Measurements from ENCODE around the gene KCTD11.

The KCTD11 gene

DNA sequence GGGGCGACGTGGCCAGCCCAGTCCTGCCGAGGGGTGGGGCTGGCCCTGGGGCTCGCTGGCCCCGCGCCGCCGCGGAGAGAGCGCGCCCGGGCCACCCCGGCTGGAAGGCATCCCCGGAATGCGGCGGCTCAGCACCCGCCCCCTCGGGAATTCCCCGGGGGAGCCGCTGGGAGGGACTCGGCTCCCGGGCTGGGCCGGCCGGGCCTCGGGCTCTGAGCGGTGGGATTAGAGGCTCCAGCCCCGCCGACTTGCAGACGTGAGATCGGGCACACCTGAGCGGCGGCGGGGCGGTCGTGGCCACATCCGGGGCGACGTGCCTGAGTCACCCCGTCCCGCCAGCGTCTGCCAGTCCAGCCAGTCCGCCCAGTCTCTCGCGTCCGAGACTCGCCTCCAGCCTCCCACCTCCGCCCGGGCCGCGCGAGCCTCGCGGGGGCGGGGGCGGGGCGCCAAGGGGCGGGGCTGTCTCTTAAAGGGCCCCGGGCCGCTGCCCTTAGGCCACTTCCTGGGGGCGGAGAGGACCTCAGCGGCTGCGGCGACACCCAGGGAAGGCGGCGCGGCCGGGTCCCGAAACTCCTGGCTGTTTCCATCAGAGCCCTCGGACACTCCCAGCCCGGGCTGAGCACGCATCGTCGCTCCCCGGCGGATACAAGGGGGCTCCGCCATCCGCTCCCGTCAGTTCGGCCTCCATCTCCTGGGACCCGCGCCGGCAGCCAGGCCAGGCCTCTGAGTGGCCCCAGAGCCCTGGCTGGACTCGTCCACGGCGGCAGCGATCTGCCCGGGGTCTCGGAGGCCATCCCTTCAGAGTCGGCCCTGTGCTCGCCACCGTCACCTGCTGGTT is at the start of gene KCTD11:
Gene KCTD11, plus strand, starts transcription at position 498 of the 838 bp plus-strand sequence.
- peak; percentile 48 to 70 for DNase-seq (ENCODE audit: low read depth in 1 of 2, low spot score in 1 of 2)

DNA sequence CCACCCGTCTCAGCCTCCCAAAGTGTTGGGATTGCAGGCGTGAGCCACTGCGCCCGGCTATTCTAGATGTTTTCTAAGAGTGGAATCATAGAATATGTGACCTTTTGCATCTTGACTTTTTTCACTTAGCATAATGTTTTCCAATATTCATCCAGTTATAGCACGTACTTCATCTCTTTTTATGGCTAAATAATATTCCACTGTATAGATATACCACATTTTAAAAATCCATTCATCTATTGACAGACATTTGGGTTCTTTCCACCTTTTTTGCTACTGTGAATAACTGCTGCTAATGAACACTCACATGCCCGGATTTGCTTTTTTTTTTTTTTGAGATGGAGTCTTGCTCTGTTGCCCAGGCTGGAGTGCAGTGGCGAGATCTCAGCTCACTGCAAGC is 47.8 kb upstream of the KCTD11 start:
- no peak for DNase-seq (ENCODE audit: low read depth in 1 of 2, low spot score in 1 of 2)

DNA sequence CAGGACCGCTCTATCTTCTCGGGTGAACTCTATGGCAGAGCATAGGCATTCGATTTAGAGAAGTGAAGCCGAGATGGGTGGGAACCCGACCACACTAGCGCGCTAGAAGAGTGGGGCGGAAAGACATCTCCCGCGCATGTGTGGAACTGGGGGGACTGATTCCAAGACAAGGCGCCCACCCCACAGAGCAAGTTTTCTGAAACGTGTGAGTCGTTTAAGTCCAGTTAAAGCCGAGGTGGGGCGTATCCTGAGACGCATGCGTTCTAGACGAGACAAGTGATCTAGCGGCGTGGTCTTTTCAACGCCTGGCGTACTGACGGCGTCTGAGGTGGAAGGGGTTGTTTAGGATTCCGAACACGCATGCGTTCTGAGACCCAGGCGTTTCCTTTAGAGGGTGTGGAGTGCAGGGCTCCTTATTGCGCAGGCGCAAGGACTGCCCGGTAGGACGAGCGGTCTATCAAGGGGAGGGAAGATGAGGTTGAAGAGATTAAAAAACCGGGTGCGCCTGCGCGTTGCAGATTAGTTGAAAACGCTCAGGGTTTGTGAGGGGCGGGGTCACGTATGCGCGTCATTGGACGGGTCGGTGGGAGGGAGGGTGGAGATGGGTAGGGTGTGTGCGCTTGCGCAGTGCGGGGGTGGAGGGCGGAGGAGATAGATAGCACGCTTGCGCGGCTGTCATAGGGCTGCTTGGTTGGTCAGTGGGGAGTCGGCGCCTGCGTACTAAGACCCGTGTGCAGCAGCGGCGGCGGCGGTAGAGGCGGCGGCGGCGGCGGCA is 44.9 kb upstream of the KCTD11 start, which contains the start of gene EIF5A:
Gene EIF5A, plus strand, starts transcription at position 718 of the 775 bp plus-strand sequence. CDS start 2,008 bp downstream, outside the sequence.
- DNase-seq (ENCODE audit: low read depth in 1 of 2, low spot score in 1 of 2) = peak; percentile 100

DNA sequence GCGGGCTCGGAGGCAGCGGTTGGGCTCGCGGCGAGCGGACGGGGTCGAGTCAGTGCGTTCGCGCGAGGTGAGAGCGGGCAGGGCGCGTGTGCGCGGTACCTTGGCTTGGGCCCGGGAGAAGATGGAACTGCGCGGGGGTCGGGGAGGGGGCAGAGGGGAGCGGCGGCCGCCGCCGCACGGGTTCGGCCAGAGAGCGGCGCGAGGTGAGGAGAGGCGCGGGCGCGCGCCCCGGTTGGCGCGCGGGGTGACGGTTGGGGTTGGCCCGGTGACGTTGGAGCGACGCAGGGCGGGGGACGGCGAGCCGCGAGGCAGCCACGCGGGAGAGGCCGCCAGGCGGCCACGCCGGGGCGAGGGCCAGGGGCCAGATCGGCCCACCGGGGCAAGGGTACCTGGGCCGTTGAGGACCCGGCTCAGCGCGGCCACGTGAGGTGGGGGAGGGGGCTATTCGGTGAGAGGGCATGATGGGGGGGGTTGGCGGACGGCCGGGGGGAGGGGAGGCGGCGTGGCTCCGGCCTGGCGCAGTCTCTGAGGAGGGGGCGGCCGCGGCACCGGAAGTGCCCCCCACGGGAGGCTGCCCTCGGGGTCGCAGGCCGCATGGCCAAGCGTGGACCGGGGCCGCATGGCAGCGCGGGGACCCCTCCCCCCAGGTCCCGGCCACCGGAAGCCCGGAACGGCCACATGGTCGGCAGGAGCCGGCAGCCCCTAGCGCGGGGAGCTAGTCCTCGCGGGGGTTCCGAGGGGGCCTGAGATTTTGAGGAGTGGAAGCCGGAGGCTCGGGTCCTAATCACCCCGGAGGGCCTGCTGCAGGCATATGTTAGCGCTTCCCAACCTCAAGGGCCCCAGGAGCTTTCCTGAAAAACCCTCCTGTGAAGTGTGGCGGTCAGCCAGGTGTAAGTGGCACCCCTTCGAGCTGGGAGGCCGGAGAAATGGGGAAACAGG is 44.0 kb upstream of the KCTD11 start:
- peak in 1 of 2 donors; percentile 43 for DNase-seq (ENCODE audit: low read depth in 1 of 2, low spot score in 1 of 2)

DNA sequence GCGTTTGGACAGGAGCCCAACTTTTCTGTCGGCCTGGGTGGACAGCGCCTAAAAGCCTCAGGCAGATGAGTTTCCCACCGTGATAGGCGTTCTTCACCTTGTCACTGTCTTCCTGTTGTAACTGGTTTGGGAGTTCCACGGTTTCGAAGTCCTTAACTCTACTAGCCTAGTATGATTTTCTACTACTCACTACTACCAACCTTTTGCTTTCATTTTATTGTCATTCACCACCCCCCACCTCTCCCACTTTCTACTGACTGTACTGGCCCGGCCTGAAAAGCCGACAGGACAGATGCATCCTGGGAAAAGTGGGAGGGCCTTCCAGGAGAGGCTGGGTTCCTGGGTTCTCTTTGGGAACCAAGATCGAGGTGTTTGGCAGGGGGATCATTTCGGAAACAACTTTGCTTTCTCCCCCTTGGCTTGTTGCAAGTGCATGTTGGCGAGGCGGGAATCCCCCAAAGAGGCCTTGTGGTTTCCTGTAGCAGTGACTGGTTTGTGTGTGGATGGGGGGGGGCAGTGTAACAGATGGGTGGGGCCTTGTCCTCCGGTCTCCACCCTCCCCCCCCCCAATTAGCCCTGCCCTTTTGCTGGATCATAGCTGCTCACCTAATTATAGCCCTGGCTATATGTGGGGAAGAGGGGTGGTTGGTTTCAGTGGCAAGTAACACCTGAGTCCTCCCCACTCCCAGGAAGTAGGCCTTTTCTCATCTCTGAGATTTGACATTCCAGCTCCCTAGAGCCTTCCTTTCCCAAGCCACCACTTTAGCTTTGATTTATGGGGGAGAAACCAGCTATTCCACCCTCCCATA is 43.1 kb upstream of the KCTD11 start:
- DNase-seq (ENCODE audit: low read depth in 1 of 2, low spot score in 1 of 2) = peak; percentile 66 to 79

DNA sequence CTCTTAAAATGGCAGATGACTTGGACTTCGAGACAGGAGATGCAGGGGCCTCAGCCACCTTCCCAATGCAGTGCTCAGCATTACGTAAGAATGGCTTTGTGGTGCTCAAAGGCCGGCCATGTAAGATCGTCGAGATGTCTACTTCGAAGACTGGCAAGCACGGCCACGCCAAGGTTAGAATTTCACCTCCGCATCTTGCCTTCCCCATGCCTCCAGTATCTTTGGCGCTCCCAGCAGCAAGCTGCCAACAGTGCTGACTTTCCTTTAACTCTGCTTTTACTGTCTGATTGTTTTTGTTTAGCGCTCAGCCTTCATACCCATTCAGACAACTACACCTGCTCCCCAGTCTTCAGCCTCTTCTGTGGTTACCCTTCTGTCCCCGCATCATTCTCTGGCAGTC is 42.3 kb upstream of the KCTD11 start:
- DNase-seq (ENCODE audit: low read depth in 1 of 2, low spot score in 1 of 2) = no peak

DNA sequence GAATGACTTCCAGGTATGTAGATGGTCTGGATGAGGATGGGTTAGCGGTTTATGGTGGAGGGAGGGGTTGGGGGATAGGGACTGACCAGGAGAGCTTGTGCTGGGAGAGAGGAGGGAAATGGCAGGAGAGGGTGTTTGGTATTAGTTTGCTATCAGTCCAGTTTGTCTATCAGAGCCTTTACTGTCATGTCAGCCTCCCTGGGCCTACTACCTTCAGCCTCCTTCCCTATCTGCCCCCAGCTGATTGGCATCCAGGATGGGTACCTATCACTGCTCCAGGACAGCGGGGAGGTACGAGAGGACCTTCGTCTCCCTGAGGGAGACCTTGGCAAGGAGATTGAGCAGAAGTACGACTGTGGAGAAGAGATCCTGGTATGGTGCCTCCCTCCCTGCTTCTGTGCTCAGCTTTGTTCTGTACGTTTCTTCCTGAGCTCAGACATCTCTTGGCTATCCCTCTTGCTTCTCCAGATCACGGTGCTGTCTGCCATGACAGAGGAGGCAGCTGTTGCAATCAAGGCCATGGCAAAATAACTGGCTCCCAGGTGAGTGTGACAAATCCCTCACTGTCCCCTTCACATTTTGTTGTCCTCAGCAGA is 40.8 kb upstream of the KCTD11 start:
- no peak for DNase-seq (ENCODE audit: low read depth in 1 of 2, low spot score in 1 of 2)

DNA sequence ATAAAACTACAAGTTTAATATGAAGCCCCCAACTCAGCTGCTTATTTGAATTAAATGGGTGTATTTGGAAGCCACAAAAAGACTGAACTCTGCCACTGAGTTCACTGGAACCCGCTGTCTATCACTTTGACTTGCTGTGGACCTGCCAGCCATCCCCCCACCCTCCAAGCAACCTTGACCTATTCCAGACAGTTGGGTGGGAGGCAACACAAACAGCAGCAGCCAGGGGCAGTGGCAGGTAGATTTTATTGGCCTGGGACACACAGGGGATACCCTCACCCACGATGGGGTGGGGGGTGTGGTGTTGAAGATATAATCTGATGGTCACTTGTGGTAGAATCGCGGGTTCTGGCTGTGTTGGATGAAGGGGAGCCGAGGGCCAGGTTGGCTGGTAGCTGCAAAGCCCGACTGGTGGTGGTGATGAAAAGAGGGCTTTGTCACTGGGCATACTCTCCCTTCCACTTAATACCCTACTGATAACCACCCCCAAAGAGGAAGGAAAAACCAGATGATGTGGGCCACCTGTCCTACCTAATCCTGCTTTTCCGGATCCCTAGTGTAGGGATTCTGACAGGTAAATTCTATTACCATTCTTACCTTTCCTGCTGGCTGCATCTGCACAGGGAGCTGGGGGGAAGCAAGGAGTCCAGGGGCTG is 39.4 kb upstream of the KCTD11 start:
- DNase-seq (ENCODE audit: low read depth in 1 of 2, low spot score in 1 of 2) = no peak

DNA sequence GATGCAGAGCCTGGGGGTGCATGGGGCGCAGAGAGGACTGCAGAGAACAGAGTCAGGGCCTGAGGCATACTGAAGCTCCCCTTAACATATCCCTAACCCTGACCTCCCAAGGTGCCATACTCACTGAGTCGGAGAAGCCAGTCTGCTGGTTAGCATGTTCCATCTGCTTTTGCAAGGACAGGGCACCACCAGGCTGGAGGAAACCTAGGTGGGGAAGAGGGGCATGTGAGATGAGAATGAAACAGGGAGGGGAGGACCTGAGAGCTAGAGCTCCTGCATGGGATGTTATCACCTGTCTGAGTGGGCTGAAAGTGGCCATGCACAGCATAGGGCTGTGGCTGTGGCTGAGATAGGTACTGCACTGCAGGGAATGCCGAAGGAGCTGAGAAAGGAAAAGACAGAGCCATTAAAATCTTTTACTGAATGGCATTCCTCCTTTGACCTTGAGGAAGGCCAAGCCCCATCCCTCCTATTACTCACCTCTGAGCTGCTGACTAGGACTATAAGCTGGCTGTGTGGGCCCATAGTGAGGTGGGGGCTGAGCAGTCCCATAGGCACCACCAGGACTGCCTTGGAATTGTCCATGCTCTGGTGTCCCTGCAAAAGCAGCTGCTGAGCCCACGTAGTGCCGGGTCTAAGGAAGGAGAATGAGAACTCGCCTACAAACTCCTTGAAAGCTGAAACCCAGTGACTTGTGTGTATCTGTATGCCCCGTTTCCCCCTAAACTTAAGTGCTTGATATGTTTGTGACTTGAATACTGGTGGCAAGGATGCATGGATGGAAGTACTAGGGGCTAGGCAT is 38.7 kb upstream of the KCTD11 start:
- no peak for DNase-seq (ENCODE audit: low read depth in 1 of 2, low spot score in 1 of 2)

DNA sequence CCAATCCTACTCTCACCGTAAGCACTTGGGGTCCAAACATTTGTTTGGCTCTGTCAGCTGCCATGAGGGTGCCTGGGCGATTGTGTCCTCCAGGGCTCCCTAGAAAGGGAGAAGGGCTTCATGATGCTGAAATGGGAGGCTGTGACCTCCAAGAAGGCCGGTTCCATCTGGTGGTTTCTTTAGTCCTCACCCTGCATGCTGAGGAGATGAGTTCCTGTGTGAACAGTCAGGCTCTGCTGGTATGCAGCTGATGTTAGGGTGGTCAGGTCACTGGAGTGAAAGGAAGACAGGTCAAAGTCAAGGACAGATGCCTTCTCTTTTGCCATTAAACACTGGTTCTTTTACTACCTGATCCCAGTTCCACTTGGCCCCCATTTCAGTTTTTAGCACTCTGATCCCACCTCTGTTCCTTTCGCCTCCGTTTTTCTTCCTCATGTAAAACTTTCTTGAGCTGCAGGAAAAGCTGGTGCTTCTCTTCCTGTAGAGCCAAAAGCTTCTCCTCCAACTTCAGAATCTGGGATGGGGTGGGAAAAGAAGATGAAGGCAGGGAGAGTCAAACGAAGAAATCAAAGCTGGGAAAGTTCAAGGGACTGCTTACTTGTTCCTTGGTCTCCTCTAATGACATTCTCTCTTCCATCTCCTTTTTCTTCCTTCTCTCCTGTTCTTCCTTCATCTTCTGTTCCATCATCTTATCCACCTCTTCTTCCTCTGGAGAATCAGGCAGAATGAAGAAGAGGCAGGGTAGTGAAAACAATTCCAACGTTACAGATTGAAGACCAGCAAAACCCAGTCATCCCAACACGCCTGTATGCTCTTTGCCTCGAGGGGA is 37.9 kb upstream of the KCTD11 start:
- no peak for DNase-seq (ENCODE audit: low read depth in 1 of 2, low spot score in 1 of 2)

DNA sequence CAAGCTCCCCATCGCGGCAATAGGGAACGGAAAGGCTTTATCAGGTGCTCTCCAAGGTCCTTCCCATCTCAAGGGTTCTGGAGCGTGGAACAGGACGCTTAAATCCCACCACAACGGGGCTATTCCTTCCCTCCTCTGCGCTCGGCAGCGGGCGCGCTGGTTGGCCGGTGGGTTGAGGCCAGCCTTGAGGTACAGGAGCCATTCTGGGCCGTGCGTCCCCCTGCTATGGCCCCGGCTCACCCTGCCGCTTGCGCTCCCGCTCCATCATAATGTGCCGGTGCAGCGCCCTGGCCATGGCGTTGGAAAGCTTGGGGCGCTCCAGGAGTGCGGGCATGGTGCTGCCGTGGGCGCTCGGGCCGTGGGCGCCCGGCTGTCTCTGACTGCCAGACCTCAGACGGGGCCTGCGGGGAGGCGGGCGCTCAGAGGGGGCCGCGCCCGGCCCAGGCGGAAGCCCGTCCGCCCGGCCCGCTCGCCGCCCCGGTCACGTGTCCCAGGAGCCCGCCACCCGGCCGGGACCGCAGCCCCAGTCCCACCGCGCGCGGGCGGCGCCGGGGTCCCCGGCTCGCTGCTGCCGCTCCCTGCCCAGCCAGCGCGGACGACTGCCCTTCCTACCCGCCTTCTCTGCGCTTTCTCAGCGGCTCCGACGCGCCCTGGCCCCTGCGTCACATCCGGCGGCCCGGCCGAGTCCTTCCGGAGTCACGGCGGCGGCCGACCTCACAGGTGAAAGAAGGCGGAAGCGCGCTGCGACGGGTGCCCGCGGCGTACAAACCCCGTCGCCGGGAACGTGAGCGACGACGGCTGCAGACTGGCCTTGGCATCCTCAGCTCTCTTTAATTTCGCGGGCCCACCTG is 37.0 kb upstream of the KCTD11 start, which contains the start of gene GPS2:
Gene GPS2, minus strand, starts transcription at position 642 of the 851 bp plus-strand sequence. Its CDS starts 308 bp downstream, at position 334.
- peak; percentile 87 to 93 for DNase-seq (ENCODE audit: low read depth in 1 of 2, low spot score in 1 of 2)

DNA sequence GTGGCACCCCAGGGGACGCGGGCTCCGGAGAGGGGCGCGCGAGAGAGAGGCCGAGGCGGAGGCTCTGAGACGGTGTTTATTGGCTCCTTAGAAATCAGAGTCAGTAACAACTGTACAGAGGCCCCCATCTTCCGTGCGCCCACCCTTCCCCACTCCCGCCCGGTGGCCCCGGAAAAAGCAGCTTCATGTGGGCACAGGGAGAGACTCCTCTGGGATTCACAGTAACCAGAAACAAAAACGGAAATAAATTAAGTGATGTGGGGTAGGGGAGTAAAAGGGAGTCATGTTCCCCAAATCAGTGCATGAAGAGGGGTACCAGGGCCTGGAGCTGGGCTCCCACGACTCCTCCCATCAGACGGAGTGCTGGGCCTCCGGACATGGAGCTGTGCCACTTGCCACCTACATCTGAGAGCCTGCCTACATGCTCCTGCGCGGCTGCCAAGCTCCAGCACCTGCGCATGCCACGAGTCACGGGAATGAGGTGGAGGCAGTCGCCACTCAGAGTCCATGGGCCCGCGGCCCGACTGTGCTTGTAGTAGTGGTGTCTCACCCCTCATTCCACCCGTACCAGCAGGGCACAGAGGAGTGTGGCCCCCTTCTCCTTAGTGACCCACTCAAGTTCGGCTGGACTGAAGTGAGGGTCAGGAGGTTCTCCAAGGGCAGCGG is 36.3 kb upstream of the KCTD11 start:
- no peak for DNase-seq (ENCODE audit: low read depth in 1 of 2, low spot score in 1 of 2)

DNA sequence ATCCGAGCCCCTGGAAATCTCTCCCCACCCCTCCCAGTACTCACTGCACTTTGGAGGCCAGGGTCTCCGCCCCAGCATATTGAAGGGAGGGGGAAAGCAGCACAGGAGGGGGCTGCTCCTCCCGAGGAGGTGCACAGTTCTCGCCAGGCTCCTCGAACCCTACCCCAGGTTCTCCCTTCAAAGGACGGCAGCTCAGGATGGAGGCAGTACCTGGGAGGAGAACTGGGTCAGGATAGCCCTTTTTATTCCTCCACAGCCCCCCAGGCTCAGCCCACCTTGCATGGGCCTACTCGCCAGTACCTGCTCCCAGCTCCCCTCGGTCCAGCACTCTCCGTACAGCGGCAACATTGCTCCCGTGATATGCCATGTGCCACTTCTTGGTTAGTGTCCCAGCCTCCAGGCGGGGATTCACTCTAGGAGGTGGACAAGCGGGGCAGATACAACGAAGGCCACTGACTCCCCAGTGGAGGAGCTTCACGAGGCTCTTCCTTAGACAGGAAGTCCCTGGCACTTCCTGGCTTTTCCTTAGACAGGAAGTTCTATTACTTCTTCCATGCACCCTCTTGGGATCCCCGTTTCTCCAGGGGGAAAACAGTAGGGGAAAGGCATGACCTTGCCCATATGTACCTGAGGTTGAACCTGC is 34.7 kb upstream of the KCTD11 start:
- DNase-seq (ENCODE audit: low read depth in 1 of 2, low spot score in 1 of 2) = no peak

DNA sequence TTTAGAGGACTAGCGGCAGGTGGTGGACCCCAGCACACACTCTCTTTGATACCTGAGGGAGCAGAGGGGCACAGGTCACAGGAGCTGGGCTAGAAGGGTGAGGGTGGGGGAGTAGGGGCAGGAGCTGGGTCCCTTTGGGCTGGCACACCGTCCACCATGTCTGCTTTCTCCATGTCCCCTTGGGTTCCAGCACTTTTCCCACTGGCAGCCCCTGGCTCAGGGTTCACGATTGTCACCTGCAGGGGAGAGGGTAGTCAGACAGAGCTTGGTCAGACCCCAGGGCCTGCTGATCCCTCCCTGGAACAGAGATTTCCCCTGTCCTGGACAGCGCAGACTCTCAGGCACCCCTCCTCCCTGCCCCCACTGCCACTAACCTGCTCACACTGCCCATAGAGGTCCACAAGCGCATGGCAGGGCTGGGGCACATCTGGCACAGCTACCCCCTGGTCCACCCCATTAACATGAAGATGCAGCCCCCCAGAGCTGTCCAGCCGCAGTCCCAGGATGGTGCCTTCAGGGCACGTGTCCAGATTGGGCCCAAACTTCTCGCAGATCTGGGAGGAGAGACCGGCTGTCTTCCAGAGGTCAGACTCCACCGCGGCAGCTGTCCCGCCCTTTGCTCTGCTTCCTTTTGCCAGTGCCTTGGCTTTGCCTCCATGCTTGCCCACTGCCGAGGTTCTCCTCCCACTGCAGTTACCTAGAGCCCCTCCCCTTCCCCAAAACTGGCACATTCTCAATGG is 33.7 kb upstream of the KCTD11 start:
- DNase-seq (ENCODE audit: low read depth in 1 of 2, low spot score in 1 of 2) = no peak

DNA sequence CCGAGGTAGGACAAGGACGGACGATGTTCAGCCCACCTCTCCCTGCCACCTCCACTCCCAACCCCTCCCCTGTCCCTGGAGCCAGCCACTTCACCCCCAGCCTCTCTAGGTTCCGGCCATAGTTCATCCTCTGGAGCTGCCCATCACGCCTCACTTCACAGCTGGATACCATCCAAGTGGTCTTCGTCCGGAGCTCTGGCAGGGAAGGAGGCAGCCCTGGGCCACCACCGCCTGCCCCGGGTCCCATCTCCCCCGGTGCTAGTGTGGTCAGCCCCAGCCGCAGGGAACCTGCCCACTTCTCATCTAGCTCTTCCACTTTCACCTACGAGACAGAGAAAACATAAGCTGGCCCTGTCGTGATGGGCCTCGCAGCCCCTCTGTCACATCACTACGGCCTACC is 30.5 kb upstream of the KCTD11 start:
- no peak for DNase-seq (ENCODE audit: low read depth in 1 of 2, low spot score in 1 of 2)
